Retina (tissue), 1 donor: ENCODE results near the gene IFNA7.
"Not testable (repeated sequence)": the region's sequence is repeated elsewhere in the genome, so short reads cannot be mapped to it uniquely, and the experiment has no call there.

Source experiments
- DNase-seq: peaks from one replicate; pipeline ENCODE4 v3.0.0-alpha.2; 2016

The IFNA7 gene

DNA sequence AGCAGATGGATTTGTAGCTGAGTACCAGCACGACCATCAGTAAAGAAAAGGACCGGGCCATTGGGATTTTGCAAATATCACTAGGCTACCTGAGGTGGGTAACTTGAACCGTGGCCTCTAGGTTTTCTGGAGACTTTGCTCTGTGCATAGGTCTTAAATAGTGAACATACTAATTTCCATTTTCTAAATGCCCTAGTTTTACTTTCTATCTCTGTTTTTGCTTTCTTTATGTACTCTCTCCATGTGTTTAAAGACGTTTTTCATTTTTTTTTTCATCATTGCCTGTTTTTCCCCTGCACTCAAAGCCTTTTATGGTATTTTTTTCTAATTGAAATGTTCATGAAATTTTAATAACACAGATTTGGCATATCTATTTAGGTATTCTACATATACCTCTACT, at the start of gene IFNA7:
TSS of gene IFNA7 (minus strand) at position 101 of the 400 bp plus-strand sequence. CDS start at position 61, 40 bp downstream.
- DNase-seq = not testable (repeated sequence)

DNA sequence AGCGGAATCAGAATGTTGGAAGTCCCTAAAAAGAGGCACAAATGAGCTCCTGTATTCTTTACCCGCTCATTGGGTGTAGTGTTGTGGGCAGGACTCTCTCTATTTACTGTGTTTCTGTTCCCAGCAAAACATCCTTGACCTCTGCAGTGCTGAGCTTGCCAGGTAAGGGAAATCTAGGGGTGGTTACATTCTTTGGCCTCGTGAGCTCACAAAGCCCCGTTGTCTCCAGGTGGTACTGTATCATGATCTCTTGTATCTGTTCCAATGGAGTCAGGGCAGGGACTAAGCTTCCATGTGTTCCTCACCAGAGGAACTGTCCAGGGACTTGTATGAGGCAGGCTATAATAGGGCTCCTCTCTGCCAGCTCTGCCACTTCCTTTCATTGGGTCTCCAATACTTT, 49.6 kb upstream of the IFNA7 start:
- no peak for DNase-seq

DNA sequence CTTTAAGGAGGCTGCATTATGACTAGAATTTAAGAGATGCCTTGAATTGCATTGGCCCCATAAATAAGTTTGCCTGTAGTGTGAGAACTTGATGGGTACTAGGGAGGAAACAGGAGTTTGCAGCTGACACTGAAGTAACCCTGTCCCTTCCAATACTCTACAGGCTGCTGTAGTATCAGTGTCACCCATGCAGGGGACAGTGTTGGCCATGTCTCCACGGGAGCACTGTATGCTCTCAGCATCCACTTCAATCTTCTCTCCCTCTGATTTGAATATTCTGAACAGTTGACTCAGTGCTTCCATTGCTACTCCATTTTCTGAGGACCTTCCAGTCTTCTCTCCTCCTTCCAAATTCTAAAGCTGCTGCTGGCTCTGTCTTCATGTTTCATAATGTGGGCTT, 49.2 kb upstream of the IFNA7 start:
- no peak for DNase-seq

DNA sequence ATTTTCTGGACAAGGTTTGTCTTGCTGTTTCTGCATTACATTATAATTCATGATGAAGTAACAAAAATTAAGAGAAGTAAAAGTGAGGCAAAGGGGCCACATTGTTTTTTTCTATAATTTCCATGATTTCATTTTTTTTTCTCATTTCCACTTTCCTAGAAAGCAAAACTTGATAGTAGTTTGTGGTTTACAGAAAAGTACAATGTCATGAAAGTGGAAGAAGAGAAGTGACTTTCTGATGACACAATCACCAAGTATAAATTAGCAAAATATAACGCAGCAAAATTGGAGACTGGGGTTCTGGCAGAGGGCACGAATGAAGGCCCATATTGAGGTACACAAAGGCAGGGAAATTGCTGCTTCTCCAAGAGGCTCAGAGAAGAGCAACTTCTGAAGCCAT, 42.8 kb upstream of the IFNA7 start:
- no peak for DNase-seq

DNA sequence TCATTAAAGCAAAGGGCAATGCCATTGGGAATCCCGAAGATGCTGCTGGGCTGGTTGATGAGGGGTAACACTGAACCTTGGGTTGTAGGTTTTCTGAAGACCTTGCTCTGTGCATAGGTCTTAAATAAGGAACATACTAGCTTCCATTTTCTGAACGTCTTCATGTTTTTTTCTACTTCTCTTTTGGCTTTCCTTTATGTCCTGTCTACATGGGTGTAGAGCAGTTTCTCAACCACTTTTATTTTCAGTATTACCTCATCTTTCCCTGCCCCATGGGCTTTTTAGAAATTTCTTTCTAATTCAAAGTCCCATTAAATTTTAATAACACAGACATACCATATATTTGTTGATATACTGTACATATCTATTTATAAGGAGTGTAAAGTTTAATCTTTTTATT, 37.9 kb upstream of the IFNA7 start, which contains the start of gene IFNA14:
TSS of gene IFNA14 (minus strand) at position 95 of the 400 bp plus-strand sequence. CDS start at position 25, 70 bp downstream.
- no peak for DNase-seq

DNA sequence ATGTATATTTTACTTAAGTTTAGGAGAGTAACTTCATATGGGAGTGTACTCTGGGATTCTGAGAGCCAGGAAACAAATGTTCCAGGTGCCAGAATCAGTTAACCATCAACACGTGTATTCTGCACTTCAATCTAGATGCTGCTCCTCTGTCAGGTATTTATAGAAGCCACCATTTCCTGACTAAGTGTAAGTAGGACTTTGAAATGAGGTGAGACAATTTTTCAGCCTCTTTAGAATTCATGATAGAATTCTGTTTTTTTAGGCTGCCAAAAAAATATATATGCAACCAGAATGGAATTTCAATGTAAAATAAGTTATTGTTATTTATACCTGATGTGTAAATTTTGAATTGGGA, 34.3 kb upstream of the IFNA7 start:
- not testable (repeated sequence) for DNase-seq

DNA sequence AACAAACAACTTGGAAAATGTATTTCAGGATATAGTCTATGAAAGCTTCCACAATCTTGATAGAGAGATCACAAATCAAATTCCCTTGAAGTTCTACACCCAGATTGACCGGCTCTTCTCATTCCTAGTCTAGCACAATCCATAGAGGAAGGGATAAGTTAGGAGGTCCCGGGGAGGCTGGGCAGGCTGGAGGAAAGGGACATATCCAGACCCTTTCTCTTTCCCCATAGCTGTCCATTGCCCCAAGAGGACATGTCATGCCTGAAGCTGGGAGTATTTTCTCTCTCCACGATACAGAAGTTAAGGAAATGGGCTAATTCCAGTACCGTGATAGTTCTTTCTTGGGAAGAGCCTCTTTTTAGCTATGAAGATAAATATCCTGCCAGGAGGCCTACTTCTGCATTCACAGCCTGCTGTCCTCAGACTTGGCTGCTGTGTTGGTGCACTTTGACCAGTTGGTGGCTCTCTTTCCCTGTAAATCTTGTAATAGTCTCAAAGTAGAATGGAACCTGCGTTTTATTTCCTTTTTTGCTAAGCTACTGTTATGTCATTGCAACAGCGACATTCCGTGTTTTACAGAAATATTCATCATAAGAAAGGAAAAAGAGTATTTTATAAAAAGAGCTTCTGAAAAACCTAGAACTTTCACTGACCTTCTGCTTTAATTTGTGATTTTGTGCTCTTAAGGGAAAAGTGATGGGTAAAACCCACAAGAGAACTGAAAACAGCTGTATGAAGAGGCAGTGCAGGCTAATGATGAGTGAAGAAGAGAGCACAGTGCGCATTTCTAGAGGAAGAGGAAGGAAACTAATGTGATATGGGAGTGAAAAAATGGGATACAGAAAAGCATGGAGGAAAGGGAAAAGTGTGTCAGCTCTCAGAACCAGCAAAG, 33.7 kb upstream of the IFNA7 start:
- DNase-seq = peak; percentile 19

DNA sequence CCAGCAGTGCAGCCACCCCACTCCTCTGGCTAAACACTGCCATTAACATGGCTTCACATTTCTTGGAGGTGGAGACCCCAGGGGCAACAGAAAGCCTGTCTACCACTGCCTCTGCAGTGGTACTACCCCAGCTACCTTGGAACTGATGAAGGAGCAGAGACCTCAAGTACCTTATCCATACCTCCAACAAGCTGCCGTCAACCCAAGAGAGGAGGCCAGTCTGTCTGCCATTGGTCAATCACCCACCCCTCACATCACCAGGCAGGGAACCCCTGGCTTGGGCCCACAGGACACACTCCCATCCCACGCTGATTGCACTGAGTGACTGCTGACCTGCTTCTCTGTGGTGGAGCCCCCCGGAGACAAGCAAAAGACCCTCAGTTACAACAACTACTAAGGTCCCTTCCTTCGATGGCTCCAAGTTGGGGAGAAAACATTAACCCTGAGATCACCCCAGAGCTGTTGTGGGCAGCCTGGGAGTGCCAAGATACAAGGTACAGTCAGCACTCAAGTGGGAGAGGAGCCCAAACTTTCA, 32.2 kb upstream of the IFNA7 start:
- no peak for DNase-seq

DNA sequence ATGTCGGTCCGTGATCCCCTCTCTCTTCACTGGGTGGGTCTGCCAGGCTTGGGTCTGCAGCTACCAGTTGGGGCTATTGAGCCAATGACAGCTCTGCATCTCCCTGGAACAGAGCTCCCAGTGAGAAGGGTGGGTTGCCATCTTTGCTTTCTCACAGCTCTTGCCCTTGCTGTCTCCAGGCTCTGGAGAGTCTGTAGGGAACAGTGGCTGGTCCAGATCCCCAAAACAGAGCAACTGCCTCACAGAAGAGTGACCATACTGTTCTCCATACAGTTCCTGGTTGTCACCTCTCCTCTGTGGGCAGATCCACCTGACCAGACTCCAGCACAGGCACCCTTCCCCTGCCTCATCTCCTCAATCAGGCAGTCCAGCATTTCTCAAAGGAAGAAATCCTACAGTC, 31.3 kb upstream of the IFNA7 start:
- no peak for DNase-seq

DNA sequence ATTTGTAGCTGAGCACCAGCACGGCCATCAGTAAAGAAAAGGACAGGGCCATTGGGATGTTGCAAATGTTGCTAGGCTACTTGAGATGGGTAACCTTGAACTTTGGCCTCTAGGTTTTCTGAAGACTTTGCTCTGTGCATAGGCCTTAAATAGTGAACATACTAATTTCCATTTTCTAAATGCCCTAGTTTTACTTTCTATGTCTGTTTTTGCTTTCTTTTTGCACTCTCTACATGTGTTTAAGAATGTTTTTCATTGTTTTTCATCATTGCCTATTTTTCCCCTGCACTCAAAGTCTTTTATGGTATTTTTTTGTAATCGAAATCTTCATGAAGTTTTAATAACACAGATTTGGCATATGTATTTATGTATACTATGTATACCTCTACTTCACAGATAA, 26.1 kb upstream of the IFNA7 start, which contains the start of gene IFNA17:
TSS of gene IFNA17 (minus strand) at position 101 of the 400 bp plus-strand sequence. CDS start at position 52, 49 bp downstream.
- DNase-seq = no peak

DNA sequence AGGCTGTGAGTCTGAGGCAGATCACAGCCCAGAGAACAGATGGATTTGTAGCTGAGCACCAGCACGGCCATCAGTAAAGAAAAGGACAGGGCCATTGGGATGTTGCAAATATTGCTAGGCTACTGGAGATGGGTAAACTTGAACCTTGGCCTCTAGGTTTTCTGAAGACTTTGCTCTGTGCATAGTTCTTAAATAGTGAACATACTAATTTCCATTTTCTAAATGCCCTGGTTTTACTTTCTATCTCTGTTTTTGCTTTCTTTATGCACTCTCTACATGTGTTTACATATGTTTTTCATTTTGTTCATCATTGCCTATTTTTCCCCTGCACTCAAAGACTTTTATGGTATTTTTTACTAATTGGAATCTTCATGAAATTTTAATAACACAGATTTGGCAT, 15.2 kb upstream of the IFNA7 start, which contains the start of gene IFNA16:
TSS of gene IFNA16 (minus strand) at position 101 of the 400 bp plus-strand sequence. CDS start at position 95, 6 bp downstream.
- DNase-seq = not testable (repeated sequence)

DNA sequence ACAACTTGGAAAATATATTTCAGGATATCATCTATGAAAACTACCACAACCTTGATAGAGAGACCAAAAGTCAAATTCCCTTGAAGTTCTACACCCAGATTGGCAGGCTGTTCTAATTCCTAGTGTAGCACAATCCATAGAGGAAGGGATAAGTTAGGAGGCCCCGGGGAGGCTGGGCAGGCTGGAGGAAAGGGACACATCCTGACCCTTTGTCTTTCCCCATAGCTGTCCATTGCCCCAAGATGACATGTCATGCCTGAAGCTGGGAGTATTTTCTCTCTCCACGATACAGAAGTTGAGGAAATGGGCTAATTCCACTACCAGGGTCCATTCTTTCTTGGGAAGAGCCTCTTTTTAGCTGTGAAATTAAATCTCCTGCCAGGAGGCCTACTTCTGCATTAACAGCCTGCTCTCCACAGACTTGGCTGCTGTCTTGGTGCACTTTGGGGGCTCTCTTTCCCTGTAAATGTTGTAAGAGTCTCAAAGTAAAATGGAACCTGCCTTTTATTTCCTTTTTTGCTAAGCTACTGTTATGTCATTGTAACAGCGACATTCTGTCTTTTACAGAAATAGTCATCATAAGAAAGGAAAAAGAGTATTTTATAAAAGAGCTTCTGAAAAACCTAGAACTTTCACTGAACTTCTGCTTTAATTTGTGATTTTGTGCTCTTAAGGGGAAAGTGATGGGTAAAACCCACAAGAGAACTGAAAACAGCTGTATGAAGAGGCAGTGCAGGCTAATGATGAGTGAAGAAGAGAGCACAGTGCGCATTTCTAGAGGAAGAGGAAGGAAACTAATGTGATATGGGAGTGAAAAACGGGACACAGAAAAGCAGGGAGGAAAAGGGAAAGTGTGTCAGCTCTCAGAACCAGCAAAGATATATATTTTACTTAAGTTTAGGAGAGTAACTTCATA, 11.7 kb upstream of the IFNA7 start:
- DNase-seq = not testable (repeated sequence)

DNA sequence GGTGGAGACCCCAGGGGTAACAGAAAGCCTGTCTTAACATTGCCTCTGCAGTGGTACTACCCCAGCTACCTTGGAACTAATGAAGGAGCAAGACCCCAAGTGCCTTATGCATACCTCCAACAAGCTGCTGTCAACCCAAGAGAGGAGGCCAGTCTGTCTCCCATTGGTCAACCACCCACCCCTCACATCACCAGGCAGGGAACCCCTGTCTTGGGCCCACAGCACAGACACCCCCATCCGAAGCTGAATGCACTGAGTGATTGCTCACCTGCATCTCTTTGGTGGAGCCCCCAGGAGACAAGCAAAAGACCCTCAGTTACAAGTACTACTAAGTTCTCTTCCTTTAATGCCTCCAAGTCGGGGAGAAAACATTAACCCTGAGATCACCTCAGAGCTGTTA, 10.2 kb upstream of the IFNA7 start:
- not testable (repeated sequence) for DNase-seq

DNA sequence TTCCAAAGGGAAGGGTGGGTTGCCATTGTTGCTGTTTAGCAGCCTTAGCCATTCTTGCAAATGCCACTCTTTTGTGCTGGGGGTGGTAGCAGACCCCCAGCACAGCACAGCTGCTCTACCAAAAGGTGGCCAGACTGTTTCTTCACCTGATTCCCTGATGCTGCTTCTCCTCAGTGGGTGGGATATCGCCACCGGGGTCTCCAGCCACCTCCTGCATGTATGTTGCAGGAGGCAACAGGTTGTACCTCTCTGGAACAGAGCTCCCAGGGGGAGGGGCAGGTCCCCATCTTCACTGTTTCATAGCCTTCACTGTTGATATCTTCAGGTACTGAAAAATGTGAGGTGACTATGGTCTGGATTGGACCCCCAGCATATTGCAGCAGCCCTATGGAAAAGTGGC, 8.8 kb upstream of the IFNA7 start:
- not testable (repeated sequence) for DNase-seq

DNA sequence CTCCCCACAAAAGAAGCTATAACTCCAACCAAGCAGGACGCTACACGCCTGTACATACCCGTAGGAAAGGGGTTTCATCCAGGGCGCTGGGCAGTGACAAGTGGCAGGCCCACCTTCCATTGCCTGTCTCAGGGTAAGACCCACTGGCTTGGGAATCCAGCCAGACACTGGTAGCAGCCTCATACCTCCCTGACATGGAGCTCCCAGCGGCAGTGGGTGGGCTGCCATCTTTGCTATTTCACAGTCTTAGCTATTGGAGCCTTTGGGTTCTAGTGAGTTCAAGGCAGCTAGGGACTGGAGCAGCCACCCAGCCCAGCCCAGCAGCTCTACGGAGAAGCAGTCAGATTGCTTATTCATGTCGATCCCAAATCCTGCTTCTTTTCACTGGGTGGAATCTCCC, 8.3 kb upstream of the IFNA7 start:
- DNase-seq = no peak

DNA sequence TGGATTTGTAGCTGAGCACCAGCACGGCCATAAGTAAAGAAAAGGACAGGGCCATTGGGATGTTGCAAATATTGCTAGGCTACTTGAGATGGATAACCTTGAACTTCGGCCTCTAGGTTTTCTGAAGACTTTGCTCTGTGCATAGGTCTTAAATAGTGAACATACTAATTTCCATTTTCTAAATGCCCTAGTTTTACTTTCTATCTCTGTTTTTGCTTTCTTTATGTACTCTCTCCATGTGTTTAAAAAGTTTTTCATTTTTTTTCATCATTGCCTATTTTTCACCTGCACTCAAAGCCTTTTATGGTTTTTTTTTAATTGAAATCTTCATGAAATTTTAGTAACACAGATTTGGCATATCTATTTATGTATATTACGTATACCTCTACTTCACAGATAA, 5.0 kb upstream of the IFNA7 start, which contains the start of gene IFNA10:
TSS of gene IFNA10 (minus strand) at position 101 of the 400 bp plus-strand sequence. CDS start at position 55, 46 bp downstream.
- DNase-seq = not testable (repeated sequence)

DNA sequence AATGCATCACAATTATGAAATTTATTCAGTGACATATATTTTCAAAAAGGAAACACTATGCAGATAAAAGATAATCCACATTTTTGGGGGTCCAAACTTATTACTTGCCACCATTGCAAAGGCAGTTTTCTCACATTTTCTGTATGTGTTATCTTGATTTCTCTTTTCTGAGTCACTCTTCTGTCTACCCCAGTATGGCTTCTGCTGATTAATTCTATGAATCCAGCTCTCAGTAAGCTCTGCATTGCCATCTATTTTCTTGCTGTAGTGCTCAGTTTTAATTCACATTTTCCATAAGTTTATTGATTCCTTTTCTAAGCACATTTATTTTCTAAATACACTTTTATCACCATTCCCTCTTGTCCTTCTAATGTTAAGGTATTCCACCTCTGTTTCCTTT, 3.2 kb upstream of the IFNA7 start:
- no peak for DNase-seq

DNA sequence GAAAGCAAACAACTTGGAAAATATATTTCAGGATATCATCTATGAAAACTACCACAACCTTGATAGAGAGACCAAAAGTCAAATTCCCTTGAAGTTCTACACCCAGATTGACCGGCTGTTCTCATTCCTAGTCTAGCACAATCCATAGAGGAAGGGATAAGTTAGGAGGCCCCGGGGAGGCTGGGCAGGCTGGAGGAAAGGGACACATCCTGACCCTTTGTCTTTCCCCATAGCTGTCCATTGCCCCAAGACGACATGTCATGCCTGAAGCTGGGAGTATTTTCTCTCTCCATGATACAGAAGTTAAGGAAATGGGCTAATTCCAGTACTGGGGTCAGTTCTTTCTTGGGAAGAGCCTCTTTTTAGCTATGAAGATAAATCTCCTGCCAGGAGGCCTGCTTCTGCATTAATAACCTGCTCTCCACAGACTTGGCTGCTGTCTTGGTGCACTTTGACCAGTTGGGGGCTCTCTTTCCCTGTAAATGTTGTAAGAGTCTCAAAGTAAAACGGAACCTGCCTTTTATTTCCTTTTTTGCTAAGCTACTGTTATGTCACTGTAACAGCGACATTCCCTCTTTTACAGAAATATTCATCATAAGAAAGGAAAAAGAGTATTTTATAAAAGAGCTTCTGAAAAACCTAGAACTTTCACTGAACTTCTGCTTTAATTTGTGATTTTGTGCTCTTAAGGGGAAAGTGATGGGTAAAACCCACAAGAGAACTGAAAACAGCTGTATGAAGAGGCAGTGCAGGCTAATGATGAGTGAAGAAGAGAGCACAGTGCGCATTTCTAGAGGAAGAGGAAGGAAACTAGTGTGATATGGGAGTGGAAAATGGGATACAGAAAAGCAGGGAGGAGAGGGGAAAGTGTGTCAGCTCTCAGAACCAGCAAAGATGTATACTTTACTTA, 6.9 kb downstream of the IFNA7 start:
- peak; percentile 24 for DNase-seq

DNA sequence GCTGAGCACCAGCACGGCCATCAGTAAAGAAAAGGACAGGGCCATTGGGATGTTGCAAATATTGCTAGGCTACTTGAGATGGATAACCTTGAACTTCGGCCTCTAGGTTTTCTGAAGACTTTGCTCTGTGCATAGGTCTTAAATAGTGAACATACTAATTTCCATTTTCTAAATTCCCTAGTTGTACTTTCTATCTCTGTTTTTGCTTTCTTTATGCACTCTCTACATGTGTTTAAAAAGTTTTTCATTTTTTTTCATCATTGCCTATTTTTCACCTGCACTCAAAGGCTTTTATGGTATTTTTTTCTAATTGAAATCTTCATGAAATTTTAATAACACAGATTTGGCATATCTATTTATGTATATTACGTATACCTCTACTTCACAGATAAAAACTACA, 14.5 kb downstream of the IFNA7 start, which contains the start of gene IFNA4:
TSS of gene IFNA4 (minus strand) at position 101 of the 400 bp plus-strand sequence. CDS start at position 45, 56 bp downstream.
- not testable (repeated sequence) for DNase-seq

DNA sequence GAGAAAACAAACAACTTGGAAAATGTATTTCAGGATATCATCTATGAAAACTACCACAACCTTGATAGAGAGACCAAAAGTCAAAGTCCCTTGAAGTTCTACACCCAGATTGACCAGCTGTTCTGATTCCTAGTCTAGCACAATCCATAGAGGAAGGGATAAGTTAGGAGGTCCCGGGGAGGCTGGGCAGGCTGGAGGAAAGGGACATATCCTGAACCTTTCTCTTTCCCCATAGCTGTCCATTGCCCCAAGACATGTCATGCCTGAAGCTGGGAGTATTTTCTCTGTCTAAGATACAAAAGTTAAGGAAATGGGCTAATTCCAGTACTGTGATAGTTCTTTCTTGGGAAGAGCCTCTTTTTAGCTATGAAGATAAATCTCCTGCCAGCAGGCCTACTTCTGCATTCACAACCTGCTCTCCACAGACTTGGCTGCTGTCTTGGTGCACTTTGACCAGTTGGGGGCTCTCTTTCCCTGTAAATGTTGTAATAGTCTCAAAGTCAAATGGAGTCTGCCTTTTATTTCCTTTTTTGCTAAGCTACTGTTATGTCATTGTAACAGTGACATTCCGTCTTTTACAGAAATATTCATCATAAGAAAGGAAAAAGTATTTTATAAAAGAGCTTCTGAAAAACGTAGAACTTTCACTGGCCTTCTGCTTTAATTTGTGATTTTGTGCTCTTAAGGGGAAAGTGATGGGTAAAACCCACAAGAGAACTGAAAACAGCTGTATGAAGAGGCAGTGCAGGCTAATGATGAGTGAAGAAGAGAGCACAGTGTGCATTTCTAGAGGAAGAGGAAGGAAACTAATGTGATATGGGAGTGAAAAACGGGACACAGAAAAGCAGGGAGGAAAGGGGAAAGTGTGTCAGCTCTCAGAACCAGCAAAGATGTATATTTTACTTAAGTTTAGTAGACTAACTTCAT, 18.9 kb downstream of the IFNA7 start:
- DNase-seq = not testable (repeated sequence)
